HG03354 (cell line): Measurements from ENCODE around the gene RHEBL1.

Experiments
- ATAC-seq: cut with Tn5 transposase; IDR thresholded peaks from one replicate; pipeline ENCODE4 v1.9.1; 2021; ENCODE audit warnings: mild to moderate bottlenecking; ENCODE audit not compliant: unreplicated experiment, poor library complexity, severe bottlenecking

Gene RHEBL1

DNA sequence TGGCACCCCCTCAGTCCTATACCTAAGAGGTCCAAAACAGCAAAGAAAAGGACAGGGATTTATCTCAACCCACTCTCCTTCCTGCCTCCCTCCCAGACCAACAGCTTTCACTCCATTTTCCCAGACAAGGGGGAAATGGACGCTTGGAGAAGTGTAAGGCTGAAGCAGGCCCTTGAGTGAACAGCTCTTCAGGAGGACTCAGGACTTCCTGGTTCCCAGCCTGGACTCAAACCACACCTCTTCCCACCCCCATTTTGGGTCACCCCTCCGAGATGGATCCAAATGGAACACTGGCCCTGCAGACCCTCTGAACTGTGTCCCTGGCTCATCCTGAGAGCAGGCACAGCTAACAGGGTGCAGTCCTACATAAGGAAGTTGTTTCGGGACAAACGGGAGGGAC lies 11.9 kb downstream of the RHEBL1 start:
- ATAC-seq, result no peak

DNA sequence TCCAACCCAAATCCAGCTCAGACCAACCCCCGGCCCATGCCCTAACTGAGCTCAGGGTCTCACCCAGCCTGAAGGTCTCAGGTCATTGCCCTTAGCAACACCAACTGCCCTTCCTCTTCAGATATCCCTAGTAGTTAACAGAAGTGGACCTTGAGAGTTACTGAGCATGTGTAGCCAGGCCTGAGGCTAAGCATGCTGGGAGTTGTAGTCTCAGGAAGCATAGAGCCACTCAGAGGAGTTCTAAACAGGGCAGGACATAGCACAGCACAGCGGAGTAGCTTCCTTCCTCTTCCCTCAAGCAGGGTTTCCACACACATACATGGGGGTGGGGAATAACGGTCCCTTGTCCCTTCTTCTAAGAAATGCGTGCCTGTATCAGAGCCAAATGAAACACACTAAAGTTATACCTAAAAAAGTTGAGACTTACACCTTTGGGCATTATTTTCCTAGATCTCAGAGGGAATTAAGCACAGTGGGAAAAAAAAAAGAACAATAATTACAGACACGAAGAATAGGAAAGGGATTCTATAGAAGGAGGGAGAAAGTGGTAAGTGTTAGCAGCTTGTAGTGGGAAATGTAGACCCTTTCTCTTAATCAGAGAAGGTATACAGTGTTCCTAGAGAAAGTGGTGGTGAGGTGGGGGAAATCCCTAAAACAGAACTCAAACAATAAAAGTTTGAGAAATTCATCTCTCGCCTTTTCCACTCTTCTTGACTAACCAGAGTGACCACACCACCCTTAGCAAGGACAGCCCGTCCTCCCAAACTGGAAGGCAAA lies 13.6 kb downstream of the RHEBL1 start:
- ATAC-seq, result peak; percentile 66

DNA sequence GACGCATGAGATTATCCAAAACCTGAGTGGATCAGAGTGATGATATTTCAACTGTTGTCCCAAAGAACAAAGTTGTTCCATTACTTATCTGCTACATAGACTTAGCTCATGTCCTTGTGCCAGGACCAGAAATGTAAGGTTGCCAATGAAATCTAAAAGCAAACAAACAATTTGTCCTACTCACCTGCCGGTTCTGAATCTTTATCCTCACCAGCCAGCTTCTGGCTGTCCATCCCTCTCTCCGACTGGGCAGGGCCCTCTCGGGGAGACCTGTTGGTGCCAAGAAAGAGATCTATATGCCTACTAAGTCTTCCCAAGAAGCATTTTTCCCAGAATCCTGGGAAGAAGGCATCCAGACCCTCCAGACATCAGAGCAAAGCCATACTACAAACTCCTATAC lies 14.7 kb downstream of the RHEBL1 start:
- no peak for ATAC-seq

DNA sequence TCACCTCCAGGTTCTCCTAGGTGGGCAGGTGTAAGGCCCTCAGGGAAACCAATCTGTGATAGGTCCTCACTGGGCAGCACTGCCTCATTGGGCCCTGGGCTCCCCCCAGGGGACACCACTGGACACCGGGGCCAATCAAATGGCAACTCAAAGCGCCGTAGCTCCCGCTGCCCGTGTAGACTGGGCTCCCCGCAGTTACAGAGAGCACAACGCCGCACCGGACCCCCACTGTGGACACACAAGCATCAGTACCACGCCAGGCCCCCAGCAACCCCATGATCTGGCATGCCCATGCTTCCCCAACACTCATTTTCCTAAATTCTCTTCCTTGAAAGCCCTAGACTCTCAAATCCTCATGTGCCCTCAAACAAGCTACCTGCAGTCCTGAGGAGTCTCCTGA lies 15.3 kb downstream of the RHEBL1 start:
- ATAC-seq, result no peak

DNA sequence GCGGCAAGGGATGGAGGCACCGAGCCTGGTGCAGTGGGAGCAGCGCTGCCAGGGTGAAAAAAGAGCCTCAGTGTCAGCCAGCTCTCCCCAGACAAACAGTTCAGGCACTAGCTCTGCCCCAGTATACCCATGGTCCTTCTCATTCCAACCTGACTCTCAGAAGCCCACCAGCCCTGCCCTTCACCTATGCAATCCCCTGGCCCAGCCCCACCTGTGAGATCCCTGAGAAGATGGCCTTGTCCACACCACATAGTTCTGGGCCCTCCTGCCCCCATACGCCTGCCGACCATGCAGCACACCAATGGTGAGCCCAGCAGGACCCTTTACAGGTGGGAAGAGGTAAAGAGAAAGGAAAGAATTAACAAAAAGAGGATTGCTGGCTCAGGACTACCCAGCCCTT lies 15.7 kb downstream of the RHEBL1 start:
- no peak for ATAC-seq

DNA sequence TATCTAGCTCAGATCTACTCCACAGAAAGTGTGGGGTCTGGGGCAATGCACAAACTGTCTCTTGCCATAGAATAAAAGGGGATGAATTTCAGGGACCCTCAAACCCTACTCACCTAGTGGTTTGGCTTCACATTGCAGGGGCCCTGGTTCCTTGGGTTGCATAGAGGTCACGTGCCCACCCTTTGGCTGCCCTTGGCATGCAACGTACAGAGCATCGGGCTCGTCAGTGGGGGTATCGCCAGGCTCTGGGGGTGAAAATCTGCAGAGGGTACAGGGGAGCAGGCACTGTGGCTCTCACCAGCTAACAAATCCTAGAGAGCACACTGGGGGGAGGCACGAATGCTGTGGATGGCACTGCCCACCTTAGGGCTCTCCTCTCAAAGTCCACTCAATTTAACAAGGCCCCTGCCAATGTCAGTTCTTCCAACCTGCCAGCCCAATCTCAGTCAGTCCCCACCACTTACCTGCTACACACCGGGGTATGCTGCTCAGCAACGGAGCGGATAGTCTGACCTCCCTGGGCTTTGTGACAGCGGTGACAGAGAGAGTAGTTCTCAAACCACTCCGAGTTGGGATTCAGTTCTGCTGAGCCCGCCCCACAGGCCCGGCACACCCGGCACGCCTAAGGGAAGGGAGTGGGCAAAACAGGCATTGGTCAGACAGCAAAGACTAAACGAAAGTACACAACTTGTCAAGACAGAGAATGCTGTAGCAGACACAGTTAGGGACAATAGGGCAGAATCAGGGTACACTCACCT lies 17.1 kb downstream of the RHEBL1 start:
- no peak for ATAC-seq

DNA sequence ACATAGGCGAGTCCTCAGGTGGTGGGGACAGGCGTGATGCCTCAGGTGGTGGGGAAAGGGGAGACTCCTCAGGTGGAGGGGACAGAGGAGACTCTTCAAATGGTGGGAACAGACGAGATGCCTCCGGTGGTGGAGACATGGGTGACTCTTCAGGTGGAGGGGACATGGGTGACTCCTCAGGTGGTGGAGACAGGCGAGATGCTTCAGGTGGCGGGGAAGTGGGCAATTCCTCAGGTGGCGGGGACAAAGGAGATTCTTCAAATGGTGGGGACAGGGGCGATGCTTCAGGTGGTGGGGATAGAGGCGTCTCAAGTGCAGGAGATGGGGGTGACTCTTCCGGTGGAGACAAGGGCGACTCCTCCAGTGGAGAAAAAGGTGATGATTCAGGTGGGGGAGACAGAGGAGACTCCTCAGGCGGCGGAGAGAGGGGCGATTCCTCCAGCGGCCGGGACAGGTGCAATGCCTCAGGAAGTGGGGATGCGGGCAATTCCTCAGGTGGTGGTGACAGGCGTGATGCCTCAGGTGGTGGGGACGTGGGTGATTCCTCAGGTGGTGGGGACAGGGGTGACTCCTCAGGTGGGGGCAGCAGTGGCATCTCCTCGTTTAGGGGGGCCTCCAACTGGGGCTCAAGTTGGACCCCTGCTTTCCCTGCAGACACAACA lies 17.9 kb downstream of the RHEBL1 start:
- no peak for ATAC-seq

DNA sequence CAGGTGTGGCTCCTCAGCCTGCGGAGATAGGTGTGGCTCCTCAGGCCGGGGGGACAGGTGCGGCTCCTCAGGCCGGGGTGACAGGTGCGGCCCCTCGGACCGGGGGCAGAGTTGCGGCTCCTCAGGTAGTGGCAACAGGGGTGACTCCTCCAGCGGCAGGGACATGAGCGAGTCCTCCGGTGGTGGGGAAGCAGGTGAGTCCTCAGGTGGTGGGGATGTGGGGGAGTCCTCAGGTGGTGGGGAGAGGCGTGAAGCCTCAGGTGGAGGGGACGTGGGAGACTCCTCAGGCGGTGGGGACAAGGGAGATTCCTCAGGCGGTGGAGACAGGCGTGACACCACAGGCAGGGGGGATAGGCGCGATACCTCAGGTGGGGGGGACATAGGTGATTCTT lies 18.4 kb downstream of the RHEBL1 start:
- no peak for ATAC-seq

DNA sequence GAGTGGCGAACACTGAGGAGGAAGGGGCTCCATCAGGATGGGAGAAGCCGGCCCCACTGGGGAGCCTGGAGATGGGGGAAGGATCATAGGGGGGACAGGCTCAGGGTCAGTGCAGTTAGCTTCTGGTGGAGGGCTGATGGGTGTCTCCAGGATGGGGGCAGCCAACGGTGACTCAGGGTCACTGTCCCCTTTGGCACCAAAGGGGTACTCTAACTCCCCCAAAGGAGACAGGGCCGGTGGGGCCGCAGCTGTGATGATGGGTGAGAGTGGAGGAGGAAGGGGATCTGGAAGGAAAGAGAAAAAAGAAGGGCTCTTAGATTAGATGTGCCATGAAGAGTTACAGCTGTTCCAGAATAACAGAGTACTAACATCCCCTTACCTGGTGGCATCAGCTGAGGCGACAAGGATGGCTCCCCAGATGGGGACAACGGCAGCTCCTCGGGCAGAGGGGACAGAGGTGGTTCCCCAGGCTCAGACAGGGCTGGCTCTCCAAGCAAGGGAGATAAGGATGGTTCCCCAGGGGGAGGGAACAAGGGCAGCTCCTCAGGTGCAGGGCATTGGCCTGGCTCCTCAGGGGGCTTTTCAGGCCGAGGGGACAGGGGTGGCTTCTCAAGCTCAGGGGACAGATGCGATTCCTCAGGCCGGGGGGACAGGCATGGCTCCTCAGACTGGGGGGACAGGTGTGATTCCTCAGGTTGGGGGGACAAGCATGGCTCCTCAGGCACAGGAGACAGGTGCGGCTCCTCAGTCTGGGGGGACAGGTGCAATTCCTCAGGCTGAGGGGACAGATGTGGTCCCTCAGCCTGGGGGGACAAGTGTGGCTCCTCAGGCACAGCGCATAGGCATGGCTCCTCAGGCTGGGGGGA lies 19.0 kb downstream of the RHEBL1 start:
- ATAC-seq, result no peak

DNA sequence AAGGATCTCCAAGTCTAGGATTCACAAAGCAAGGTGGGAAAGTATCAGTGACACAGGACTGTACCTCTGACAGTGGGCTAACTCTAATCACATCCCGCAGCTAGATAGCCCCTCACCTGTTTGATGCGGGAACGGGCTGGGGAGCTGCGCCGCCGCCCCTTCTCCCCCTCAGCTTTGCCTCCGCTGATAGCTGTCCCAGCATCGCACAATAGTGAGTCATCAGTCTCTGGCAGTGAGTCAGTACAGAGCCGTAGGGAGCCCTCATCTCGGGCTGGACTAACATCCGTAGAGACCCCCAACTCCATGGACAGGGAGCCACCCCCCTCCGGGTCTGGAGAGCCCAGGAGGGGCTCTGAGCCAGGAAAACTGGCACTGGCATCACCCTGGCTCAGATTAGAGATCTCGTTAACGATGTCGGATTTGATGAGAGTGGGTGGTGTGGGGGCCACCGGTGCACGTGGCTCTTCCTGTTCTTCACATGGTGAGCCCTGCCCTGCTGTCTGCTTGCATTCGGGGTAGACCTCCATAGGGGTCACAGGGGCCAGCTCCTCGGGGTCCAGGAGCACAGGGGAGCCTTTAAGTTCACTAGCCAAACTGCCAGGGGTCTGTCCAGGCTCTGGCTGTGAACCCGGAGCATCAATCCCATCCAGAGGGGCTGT lies 20.1 kb downstream of the RHEBL1 start:
- ATAC-seq, result no peak

DNA sequence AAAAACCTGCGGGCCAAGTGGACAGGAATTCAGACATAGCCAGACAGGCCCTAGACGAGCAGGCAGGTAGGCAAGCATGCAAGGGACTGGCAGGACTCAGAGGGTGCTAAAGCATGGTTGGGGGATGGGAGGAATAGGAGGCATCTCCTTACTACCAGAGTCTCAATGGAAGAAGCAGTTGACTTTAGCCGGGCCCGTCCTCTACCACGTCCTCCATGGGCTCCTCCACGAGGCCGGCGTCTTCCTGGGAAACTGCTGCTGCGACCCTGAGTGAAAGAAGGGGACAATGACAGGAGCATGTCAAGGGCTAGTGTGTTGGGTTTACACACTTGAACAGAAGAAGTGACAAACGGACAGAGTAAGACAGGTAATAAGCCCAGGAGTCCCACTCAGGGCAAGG lies 20.8 kb downstream of the RHEBL1 start:
- ATAC-seq, result no peak

DNA sequence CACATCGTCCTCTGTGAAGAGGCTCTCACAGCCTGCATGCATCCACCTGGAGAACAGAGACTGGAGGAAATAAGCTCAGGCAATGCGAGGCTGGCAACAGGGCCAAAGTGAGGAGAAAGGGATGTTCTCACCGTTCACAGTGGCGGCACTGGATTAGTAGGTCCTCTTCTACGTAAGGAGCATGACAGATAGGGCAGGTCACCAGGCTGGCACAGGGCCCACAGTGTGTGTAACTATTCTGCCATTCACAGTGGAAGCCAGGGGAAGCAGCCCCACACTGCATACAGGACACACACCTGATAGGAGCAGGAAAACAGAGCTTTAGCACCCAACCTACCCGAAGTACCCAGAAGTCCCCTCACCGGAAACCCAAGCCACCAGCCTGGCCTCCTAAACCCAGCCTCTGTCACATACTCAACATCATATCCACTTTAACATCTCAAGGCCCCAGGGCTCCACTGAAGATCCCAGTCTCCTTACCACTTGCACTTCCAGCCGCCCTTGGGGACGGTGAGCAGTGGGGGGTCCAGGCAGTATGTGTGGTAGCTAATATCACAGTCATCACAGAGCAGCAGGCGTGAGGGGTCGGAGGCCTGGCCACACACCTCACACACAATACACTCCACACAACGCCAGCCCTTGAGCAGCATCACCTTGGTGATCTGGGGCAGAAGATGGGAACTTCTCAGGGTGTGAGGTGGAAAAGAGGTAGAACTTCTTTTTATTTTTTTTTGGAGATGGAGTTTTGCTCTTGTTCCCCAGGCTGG lies 23.5 kb downstream of the RHEBL1 start:
- ATAC-seq, result no peak

DNA sequence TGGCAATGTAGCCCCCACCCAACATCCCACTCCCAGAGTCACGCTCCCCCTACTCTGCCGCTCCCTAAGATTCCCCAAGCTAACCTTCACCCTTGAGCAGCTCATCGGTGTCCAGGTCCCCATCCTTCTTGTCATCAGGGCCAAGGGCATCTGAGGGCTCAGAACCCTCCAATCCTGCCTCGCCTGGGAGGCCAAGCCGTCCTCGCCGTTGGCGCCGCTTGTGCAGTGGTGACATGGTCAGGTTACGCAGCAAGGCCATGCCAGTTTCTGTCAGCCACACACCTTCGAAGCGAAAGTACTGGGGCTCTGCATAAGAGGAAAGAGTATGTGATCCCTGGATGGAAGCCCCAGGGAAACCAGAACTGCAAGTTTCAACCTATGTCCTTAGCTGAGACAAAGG lies 25.1 kb downstream of the RHEBL1 start:
- no peak for ATAC-seq

DNA sequence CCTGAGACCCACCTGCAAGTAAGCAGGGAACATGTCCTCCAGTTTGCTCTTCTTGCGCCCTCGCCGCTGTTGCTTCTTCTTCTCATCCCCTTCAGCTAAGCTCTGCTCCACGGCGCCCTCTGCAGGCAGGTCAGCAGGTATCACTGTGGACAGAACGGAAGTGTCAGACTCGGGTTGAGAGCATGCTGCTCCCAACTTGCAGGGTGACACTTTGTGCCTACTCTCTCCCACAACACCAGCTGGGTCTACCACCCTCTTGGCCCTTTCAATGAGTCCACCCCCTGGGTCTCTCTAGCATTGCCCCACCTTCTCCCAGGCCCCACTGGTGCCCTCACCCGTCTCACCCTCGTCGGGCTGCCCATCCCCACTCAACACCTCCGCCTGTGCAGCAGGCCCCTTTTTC lies 25.9 kb downstream of the RHEBL1 start:
- ATAC-seq, result no peak

DNA sequence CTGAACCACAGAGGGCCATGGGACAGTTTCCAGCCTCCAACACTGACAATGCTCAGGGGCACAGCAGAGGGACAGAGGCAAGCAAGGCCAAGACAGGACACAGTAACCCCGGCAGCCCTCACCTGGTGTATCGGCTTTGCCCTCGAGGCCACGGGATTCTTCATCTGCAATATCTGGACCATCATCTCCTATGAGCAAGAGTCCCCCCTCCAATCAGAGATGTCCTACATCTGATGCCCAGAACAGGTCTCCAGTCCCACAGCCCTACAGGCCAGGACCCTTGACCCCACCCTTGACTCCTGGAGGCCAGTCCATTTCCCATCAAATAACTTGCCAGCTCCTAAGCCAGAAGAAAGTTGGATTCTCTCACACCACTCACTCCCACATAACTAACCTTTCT lies 26.5 kb downstream of the RHEBL1 start:
- no peak for ATAC-seq

DNA sequence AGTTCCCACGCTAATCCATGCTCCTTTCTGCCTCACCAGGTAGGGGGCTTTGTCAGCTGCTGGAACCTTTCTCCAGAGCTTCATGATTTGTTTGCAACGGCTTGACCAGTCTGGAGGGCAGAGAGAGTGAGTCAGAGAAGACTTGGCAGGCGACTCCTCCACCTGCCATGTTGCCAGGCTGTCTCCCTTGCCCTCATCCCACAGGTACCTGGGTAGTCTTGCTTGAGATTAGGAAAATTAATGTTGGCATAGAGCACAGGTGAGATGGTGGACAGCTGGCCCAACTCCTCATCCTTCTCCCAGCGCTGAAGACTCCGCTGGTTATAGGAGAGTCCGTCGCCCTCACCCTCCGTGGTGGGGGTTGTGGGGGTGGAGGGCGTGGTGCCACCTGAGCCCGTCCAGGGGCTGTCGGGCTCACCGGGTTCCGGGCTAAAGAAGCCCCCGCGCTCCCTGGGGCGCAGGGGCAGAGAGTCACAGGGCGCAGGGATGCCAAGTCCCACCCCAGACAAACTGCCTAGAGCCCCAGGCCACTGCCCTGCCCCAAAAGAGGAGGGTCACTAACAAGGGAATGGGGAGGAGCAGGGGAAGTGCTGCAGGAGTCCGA lies 27.8 kb downstream of the RHEBL1 start:
- ATAC-seq, result no peak

DNA sequence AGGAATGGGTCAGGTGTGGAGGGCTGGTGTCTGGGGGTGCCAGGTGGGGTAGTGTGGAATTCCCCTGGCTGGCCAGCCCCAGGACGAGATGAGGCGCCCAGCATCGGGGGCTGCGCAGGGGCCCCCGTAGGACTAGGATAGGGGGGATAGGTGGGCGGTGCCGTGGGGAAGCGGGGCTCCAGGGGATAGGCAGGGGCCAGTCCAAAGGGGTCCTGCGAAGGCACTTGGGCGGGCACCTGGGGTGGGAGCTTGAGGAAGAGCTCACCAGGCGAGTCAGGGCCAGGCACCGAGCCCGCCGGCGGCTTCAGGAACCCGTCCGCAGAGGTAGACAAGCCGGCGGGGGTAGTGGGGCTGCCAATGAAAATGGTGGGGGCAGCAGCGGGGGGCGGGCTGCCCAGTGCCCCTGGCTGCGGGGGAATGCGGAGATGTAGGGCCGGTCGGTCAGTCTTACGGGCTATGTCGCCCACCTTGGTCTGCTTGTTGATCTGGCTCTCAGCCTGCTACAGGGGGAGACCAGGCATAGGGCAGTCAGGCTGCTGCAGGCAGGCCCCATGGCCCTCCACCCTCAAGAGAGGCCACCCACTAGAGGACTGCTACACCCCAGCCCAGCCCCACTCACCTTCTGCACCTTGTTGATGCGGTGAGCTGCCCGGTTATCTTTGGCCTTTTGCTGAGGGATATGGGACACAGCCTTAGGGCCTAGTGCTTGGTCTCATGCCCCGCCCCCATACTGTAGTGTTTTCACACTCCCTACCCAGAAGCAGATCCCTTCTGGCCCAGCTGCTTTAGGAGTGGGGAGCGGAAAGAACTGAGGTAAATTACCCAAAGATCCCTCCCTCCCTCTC lies 28.5 kb downstream of the RHEBL1 start:
- no peak for ATAC-seq
